KMS-11 (cell line): ENCODE measurements around the gene HSD17B12.
"Not testable (repeated sequence)": the region's sequence is repeated elsewhere in the genome, so short reads cannot be mapped to it uniquely, and the experiment has no call there.

Source experiments
- H2AFZ ChIP-seq: fragments of 200-600 bp; sonication (generic); 2 replicates; pipeline ENCODE4 v1.6.1; 2016; ENCODE audit warnings: antibody characterized with exemption, mixed run types, low read depth
- H3K27ac ChIP-seq: fragments of 200-600 bp; sonication (generic); 2 replicates; pipeline ENCODE4 v1.6.1; 2016; ENCODE audit warnings: mild to moderate bottlenecking, mixed run types
- H3K27me3 ChIP-seq: fragments of 200-600 bp; sonication (generic); 2 replicates; pipeline ENCODE4 v1.6.1; 2017; ENCODE audit warnings: mild to moderate bottlenecking, low read depth, mixed run types, moderate library complexity; ENCODE audit not compliant: insufficient read depth
- H3K36me3 ChIP-seq: fragments of 200-600 bp; sonication (generic); 2 replicates; pipeline ENCODE4 v1.6.1; 2017; ENCODE audit warnings: mild to moderate bottlenecking, mixed run types; ENCODE audit not compliant: insufficient read depth
- H3K4me1 ChIP-seq: fragments of 200-600 bp; sonication (generic); 2 replicates; pipeline ENCODE4 v1.6.1; 2016; ENCODE audit warnings: mild to moderate bottlenecking, low read depth, mixed run types; ENCODE audit not compliant: poor library complexity, severe bottlenecking
- H3K4me2 ChIP-seq: fragments of 200-600 bp; sonication (generic); 2 replicates; pipeline ENCODE4 v1.7.0; 2016; ENCODE audit warnings: mild to moderate bottlenecking, mixed run types
- H3K4me3 ChIP-seq: fragments of 200-600 bp; sonication (generic); IDR thresholded peaks from 2 replicates; pipeline ENCODE4 v1.6.1; 2017; ENCODE audit warnings: low read depth, low read length, mixed read lengths; ENCODE audit not compliant: insufficient read depth
- H3K79me2 ChIP-seq: fragments of 200-600 bp; sonication (generic); 2 replicates; pipeline ENCODE4 v1.6.1; 2016; ENCODE audit warnings: low read depth, mixed run types; ENCODE audit not compliant: insufficient read depth
- H3K9ac ChIP-seq: fragments of 200-600 bp; sonication (generic); 2 replicates; pipeline ENCODE4 v1.6.1; 2016; ENCODE audit warnings: mild to moderate bottlenecking, mixed run types
- H4K20me1 ChIP-seq: fragments of 200-600 bp; sonication (generic); 2 replicates; pipeline ENCODE4 v1.6.1; 2016; ENCODE audit warnings: mild to moderate bottlenecking, mixed run types; ENCODE audit not compliant: insufficient read depth
- TF ChIP-seq, protein P1 (sequence below): fragments of 200-600 bp; sonication (generic); conservative IDR thresholded peaks from 2 replicates; pipeline ENCODE4 v1.6.1; 2017; ENCODE audit warnings: low read depth, mild to moderate bottlenecking, antibody characterized with exemption, low read length, moderate library complexity, mixed read lengths

HSD17B12 gene

DNA sequence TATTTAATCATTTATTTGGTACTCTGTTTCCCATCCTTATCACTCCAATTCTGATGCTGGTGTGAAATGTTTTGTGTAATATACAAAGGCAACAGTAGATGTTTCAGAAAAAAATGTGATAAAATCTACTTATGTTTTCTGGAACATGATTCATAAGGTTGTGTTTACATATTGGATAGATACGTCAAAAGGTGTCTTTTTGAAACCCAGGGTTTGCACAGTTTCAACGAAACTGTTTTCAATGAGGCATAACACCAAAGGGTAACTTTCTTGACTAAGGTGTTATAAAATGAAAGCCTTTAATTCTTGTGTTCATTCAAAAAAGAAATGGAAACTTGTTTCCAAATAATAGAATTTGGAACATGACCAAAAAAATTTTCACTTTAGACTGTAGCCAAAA, 33.8 kb upstream of the HSD17B12 start:
- no peak overlapping the region for H3K9ac ChIP-seq
- H3K4me3 ChIP-seq: no peak overlapping the region
- peaks cover 9% of the 10 kb centered on the region; the same call in 1 of the 2 replicates for H3K79me2 ChIP-seq
- H3K4me2 ChIP-seq: no peak overlapping the region
- peaks cover 14% of the 10 kb centered on the region for H3K4me1 ChIP-seq
- H3K27me3 ChIP-seq: no peaks in the 10 kb centered on the region
- H3K27ac ChIP-seq: no peak overlapping the region
- no peaks in the 10 kb centered on the region for H3K36me3 ChIP-seq
- H2AFZ ChIP-seq: no peak overlapping the region
- TF ChIP-seq, protein P1, sequence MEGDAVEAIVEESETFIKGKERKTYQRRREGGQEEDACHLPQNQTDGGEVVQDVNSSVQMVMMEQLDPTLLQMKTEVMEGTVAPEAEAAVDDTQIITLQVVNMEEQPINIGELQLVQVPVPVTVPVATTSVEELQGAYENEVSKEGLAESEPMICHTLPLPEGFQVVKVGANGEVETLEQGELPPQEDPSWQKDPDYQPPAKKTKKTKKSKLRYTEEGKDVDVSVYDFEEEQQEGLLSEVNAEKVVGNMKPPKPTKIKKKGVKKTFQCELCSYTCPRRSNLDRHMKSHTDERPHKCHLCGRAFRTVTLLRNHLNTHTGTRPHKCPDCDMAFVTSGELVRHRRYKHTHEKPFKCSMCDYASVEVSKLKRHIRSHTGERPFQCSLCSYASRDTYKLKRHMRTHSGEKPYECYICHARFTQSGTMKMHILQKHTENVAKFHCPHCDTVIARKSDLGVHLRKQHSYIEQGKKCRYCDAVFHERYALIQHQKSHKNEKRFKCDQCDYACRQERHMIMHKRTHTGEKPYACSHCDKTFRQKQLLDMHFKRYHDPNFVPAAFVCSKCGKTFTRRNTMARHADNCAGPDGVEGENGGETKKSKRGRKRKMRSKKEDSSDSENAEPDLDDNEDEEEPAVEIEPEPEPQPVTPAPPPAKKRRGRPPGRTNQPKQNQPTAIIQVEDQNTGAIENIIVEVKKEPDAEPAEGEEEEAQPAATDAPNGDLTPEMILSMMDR: no peak
- no peaks in the 10 kb centered on the region for H4K20me1 ChIP-seq

DNA sequence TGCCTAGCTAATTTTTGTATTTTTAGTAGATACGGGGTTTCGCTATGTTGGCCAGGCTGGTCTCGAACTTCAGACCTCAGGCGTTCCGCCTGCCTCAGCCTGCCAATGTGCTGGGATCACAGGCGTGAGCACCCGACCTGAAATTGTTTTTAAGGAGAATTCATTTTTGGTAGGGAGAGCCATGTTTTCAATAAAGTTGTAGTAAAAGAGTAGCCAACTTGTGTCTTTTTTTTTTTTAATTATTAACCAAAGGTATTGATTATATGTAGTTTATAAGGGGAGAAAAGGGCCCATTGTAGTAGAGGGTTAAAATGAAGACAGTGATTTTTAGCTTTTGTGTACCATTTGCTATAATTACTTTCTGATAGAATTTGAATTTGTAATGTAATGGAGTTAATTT, 31.6 kb upstream of the HSD17B12 start:
- H3K79me2 ChIP-seq: peaks cover 9% of the 10 kb centered on the region; the same call in 1 of the 2 replicates
- no peaks in the 10 kb centered on the region for H3K27me3 ChIP-seq
- no peak overlapping the region for H3K9ac ChIP-seq
- no peak overlapping the region for H3K27ac ChIP-seq
- peaks cover 5% of the 10 kb centered on the region for H3K4me1 ChIP-seq
- no peak overlapping the region for H3K4me2 ChIP-seq
- H3K4me3 ChIP-seq: no peak overlapping the region
- TF ChIP-seq, protein P1: no peak
- no peak overlapping the region for H2AFZ ChIP-seq
- no peaks in the 10 kb centered on the region for H4K20me1 ChIP-seq
- H3K36me3 ChIP-seq: no peaks in the 10 kb centered on the region

DNA sequence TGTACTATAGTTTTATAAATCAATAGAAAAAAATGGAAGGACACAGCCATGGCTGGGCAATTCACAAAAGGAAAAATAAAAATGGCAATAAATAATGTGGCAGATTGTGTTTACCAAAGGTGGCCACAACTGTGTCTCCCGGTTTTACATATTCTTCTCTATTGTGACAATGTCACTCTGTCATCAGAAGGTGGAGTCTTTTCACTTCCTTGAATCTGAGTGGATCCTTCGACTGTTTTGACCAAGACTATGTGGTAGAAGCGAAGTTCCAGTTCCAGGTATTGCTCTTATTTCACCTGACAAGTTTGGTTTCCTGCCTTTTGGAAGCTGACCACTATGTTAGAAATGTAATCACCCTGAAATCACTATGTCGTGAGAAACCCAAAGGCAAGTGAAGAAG, 31.0 kb upstream of the HSD17B12 start:
- TF ChIP-seq, protein P1: no peak
- Histone ChIP-seq H3K4me2 (no peak overlapping the region), H3K79me2 (peaks cover 9% of the 10 kb centered on the region; the same call in 1 of the 2 replicates), H4K20me1 (no peaks in the 10 kb centered on the region), H3K36me3 (no peaks in the 10 kb centered on the region), H3K4me1 (peaks cover 5% of the 10 kb centered on the region), H3K27me3 (no peaks in the 10 kb centered on the region), H3K27ac (no peak overlapping the region), H3K4me3 (no peak overlapping the region), H2AFZ (no peak overlapping the region), H3K9ac (no peak overlapping the region)

DNA sequence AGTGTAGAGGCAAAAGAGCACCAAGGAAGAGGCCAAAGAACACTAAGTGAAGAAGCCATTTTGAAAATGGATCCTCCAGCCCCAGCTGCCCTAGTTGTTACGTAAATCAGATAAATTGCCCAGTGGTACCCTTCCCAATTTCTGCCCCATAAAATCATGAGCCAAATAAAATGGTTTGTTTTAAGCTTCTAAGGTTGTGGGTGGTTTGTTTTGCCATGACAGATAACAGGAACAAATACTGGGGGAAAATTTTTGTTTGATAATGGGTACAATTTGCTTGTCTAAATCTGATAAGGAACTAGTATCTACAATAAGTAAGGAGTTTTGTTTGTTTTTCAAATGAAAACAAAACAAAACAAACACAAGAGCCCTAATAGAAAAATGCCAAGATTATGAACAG, 30.6 kb upstream of the HSD17B12 start:
- no peak overlapping the region for H3K4me3 ChIP-seq
- H3K79me2 ChIP-seq: peaks cover 6% of the 10 kb centered on the region; the same call in 1 of the 2 replicates
- no peaks in the 10 kb centered on the region for H4K20me1 ChIP-seq
- no peak overlapping the region for H3K27ac ChIP-seq
- TF ChIP-seq, protein P1: no peak
- no peak overlapping the region for H2AFZ ChIP-seq
- peaks cover 5% of the 10 kb centered on the region for H3K4me1 ChIP-seq
- H3K9ac ChIP-seq: no peak overlapping the region
- H3K36me3 ChIP-seq: no peaks in the 10 kb centered on the region
- H3K27me3 ChIP-seq: no peaks in the 10 kb centered on the region
- H3K4me2 ChIP-seq: no peak overlapping the region

DNA sequence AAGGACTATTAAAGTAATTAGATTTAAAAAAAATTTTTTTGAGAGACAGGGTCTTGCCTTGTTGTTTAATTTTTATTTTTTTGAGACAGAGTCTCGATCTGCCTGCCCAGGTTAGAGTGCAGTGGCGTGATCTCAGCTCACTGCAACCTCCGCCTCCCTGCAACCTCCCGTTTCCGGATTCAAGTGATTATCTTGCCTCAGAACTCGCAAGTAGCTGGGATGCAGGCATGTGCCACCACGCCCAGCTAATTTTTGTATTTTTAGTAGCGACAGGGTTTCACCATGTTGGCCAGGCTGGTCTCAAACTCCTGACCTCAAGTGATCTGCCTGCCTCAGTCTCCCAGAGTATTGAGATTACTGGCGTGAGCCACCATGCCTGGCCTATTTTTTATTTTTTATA, 17.5 kb upstream of the HSD17B12 start:
- not testable (repeated sequence) for H3K4me3 ChIP-seq, H3K4me2 ChIP-seq, H3K27me3 ChIP-seq, H4K20me1 ChIP-seq, H3K9ac ChIP-seq, H3K79me2 ChIP-seq, H3K36me3 ChIP-seq, H3K4me1 ChIP-seq, H2AFZ ChIP-seq, H3K27ac ChIP-seq
